Measurements from ENCODE around the gene ADARB2. TPM values are rescaled to one million over a fixed set of nuclear protein-coding genes. Genes with fewer than 3 reads are reported as not detected.
A peak's percentile ranks its signal among the peaks of the same experiment; 100 is the strongest.

Gene ADARB2
- total and polyA plus RNA-seq, 4 donors = 0.55 to 0.70 (median 0.59) TPM; not detected in 1

DNA sequence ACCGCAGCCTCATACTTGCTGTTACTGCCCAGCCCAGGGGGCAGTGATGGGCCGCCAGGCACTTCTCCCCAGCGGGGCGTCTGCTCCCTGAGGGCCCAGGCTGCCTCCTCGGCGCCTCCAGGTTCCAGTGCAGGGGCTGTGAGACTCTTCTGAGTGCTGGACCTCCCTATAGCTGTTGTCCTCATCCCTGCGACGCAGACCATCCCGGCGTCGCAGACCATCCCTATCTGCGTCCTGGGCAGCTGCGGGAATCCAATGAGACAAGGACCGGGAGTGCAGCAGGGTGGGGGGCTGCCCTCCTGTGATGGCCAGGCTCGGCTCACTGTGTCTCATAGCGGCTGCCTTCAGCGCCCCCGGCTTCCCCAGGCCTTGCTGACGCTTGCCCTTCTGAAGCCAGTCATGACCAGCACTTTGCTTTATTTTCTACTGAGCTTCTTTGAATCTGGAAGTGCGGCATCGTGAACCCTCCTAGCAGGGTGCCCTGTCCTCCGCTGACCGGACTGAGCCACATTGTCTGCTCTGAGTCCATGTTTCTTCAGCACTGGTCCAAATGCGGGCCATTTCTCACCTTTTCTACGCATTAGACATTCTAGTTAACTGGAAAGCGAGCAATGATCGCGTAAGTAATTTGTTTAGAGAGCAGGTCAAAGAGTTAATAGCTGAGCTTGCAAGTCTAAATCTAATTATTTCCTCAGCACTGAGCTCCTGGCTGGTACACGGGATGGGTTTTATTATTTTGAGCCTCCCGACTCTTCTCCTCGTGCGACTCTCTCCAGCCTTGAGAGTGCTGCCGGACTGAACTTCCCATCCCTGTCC lies 341.6 kb downstream of the ADARB2 start:
- TF ChIP-seq FOXA1 (IDR thresholded peaks at IDR 0.05) (no peak), YY1 (IDR thresholded peaks at IDR 0.05) (no peak), CTCF (IDR thresholded peaks at IDR 0.05; ENCODE audit: low read depth, low read length, missing input control) (no peak), NR2F2 (IDR thresholded peaks at IDR 0.05) (no peak)
- Histone ChIP-seq H3K9me3 (ENCODE audit: control insufficient read depth in 4 of 4, low read length in 3 of 4) (no peaks in the 10 kb centered on the region), H3K9ac (ENCODE audit: low read depth in 1 of 2, low read length in 2 of 2) (no peak overlapping the region), H3K4me1 (ENCODE audit: control insufficient read depth in 4 of 4, insufficient read depth in 4 of 4, low read length in 3 of 4) (no peaks in the 10 kb centered on the region), H3K27me3 (ENCODE audit: control insufficient read depth in 4 of 4, insufficient read depth in 4 of 4, low read length in 3 of 4) (no peaks in the 10 kb centered on the region), H3K4me3 (ENCODE audit: low read depth in 1 of 3, low read length in 3 of 3) (no peak overlapping the region), H3K36me3 (ENCODE audit: control insufficient read depth in 4 of 4, insufficient read depth in 3 of 4, low read depth in 1 of 4, low read length in 3 of 4) (no peaks in the 10 kb centered on the region), H3K27ac (ENCODE audit: low read depth in 1 of 2, low read length in 2 of 2) (no peak overlapping the region)
- WGBS = 91% methylated on average over 33 of the region's 33 CpGs
- no peak for DNase-seq (ENCODE audit: low spot score)

- Histone ChIP-seq H3K27me3 (ENCODE audit: control insufficient read depth in 4 of 4, insufficient read depth in 4 of 4, low read length in 3 of 4) (no peaks in the 10 kb centered on the region), H3K9ac (ENCODE audit: low read depth in 1 of 2, low read length in 2 of 2) (no peak overlapping the region), H3K4me1 (ENCODE audit: control insufficient read depth in 4 of 4, insufficient read depth in 4 of 4, low read length in 3 of 4) (no peaks in the 10 kb centered on the region), H3K36me3 (ENCODE audit: control insufficient read depth in 4 of 4, insufficient read depth in 3 of 4, low read depth in 1 of 4, low read length in 3 of 4) (no peaks in the 10 kb centered on the region), H3K9me3 (ENCODE audit: control insufficient read depth in 4 of 4, low read length in 3 of 4) (no peaks in the 10 kb centered on the region), H3K4me3 (ENCODE audit: low read depth in 1 of 3, low read length in 3 of 3) (no peak overlapping the region), H3K27ac (ENCODE audit: low read depth in 1 of 2, low read length in 2 of 2) (no peak overlapping the region)
- DNase-seq (ENCODE audit: low spot score) = peak; percentile 16
- TF ChIP-seq GABPA (IDR thresholded peaks at IDR 0.05 in 1 of 2, conservative IDR thresholded peaks at IDR 0.05 in 1 of 2) = no peak
- TF ChIP-seq JUND (IDR thresholded peaks at IDR 0.05) = no peak
- no peak for TF ChIP-seq RXRA (IDR thresholded peaks at IDR 0.05)
- no peak for TF ChIP-seq NR2F2 (IDR thresholded peaks at IDR 0.05)
- TF ChIP-seq HNF4A (conservative IDR thresholded peaks at IDR 0.05) = no peak
- TF ChIP-seq SP1 (IDR thresholded peaks at IDR 0.05) = no peak
- TF ChIP-seq, protein P1, sequence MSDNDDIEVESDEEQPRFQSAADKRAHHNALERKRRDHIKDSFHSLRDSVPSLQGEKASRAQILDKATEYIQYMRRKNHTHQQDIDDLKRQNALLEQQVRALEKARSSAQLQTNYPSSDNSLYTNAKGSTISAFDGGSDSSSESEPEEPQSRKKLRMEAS (IDR thresholded peaks at IDR 0.05) = no peak
- no peak for TF ChIP-seq CTCF (IDR thresholded peaks at IDR 0.05; ENCODE audit: low read depth, low read length, missing input control)
- TF ChIP-seq, protein P2, sequence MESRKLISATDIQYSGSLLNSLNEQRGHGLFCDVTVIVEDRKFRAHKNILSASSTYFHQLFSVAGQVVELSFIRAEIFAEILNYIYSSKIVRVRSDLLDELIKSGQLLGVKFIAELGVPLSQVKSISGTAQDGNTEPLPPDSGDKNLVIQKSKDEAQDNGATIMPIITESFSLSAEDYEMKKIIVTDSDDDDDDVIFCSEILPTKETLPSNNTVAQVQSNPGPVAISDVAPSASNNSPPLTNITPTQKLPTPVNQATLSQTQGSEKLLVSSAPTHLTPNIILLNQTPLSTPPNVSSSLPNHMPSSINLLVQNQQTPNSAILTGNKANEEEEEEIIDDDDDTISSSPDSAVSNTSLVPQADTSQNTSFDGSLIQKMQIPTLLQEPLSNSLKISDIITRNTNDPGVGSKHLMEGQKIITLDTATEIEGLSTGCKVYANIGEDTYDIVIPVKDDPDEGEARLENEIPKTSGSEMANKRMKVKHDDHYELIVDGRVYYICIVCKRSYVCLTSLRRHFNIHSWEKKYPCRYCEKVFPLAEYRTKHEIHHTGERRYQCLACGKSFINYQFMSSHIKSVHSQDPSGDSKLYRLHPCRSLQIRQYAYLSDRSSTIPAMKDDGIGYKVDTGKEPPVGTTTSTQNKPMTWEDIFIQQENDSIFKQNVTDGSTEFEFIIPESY (IDR thresholded peaks at IDR 0.05) = no peak
- no peak for TF ChIP-seq HNF4G (IDR thresholded peaks at IDR 0.05)
- TF ChIP-seq, protein P3, sequence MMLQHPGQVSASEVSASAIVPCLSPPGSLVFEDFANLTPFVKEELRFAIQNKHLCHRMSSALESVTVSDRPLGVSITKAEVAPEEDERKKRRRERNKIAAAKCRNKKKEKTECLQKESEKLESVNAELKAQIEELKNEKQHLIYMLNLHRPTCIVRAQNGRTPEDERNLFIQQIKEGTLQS (IDR thresholded peaks at IDR 0.05) = no peak
- TF ChIP-seq FOXA2 (IDR thresholded peaks at IDR 0.05) = no peak
- TF ChIP-seq RAD21 (IDR thresholded peaks at IDR 0.05) = no peak
- TF ChIP-seq YY1 (IDR thresholded peaks at IDR 0.05) = no peak
- TF ChIP-seq FOXA1 (IDR thresholded peaks at IDR 0.05) = no peak
- TF ChIP-seq, protein P4, sequence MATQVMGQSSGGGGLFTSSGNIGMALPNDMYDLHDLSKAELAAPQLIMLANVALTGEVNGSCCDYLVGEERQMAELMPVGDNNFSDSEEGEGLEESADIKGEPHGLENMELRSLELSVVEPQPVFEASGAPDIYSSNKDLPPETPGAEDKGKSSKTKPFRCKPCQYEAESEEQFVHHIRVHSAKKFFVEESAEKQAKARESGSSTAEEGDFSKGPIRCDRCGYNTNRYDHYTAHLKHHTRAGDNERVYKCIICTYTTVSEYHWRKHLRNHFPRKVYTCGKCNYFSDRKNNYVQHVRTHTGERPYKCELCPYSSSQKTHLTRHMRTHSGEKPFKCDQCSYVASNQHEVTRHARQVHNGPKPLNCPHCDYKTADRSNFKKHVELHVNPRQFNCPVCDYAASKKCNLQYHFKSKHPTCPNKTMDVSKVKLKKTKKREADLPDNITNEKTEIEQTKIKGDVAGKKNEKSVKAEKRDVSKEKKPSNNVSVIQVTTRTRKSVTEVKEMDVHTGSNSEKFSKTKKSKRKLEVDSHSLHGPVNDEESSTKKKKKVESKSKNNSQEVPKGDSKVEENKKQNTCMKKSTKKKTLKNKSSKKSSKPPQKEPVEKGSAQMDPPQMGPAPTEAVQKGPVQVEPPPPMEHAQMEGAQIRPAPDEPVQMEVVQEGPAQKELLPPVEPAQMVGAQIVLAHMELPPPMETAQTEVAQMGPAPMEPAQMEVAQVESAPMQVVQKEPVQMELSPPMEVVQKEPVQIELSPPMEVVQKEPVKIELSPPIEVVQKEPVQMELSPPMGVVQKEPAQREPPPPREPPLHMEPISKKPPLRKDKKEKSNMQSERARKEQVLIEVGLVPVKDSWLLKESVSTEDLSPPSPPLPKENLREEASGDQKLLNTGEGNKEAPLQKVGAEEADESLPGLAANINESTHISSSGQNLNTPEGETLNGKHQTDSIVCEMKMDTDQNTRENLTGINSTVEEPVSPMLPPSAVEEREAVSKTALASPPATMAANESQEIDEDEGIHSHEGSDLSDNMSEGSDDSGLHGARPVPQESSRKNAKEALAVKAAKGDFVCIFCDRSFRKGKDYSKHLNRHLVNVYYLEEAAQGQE (IDR thresholded peaks at IDR 0.05) = no peak
- no peak for TF ChIP-seq TAF1 (conservative IDR thresholded peaks at IDR 0.05)
- TF ChIP-seq EGR1 (IDR thresholded peaks at IDR 0.05; ENCODE audit: low read depth in 2 of 2) = no peak
- WGBS = 88% methylated on average over 11 of the region's 11 CpGs
Measured at GRCh38 chr10:1395025-1395480, 342.3 kb downstream of the ADARB2 start.
